Neural progenitor cell (in vitro differentiated cells): ENCODE data around the gene MOGAT3. TPM values are rescaled to one million over a fixed set of nuclear protein-coding genes. Genes with fewer than 3 reads are reported as not detected.

Experiments used
- DNase-seq: peaks from one replicate; pipeline ENCODE4 v3.0.0-alpha.2; 2016; ENCODE audit warnings: low spot score
- H2AFZ ChIP-seq: fragments of 200-600 bp; sonication (generic); replicated peaks from 2 replicates; pipeline ENCODE4 v1.6.1; 2016; ENCODE audit warnings: antibody characterized with exemption
- H3F3A ChIP-seq: fragments of 200-600 bp; sonication (generic); 2 replicates; pipeline ENCODE4 v1.6.1; 2016; ENCODE audit warnings: antibody characterized with exemption, low read depth
- H3K27ac ChIP-seq: fragments of 200-600 bp; sonication (generic); 2 replicates; pipeline ENCODE4 v1.5.1; 2016; ENCODE audit warnings: mild to moderate bottlenecking
- H3K27me3 ChIP-seq: fragments of 200-600 bp; sonication (generic); 2 replicates; pipeline ENCODE4 v1.6.1; 2016; ENCODE audit warnings: mild to moderate bottlenecking, moderate library complexity
- H3K36me3 ChIP-seq: fragments of 200-600 bp; sonication (generic); 2 replicates; pipeline ENCODE4 v1.5.1; 2016
- H3K4me1 ChIP-seq: fragments of 200-600 bp; sonication (generic); 2 replicates; pipeline ENCODE4 v1.6.1; 2016; ENCODE audit warnings: mixed run types
- H3K4me2 ChIP-seq: fragments of 200-600 bp; sonication (generic); 2 replicates; pipeline ENCODE4 v1.6.1; 2016
- H3K4me3 ChIP-seq: fragments of 200-600 bp; sonication (generic); 2 replicates; pipeline ENCODE4 v1.5.1; 2016
- H3K79me2 ChIP-seq: fragments of 200-600 bp; sonication (generic); 2 replicates; pipeline ENCODE4 v1.6.1; 2016; ENCODE audit warnings: low read depth
- H3K9ac ChIP-seq: fragments of 200-600 bp; sonication (generic); 2 replicates; pipeline ENCODE4 v1.6.1; 2016
- H3K9me3 ChIP-seq: fragments of 200-600 bp; sonication (generic); 2 replicates; pipeline ENCODE4 v1.5.1; 2016; ENCODE audit warnings: low read depth
- H4K20me1 ChIP-seq: fragments of 200-600 bp; sonication (generic); 2 replicates; pipeline ENCODE4 v1.6.1; 2016; ENCODE audit warnings: low read depth
- H3K27ac Mint-ChIP-seq: 3 replicates; pipeline ENCODE4 v1.8.0; 2021; ENCODE audit warnings: mixed read lengths
- H3K27me3 Mint-ChIP-seq: 2 replicates; pipeline ENCODE4 v1.8.0; 2022; ENCODE audit warnings: low read depth, mild to moderate bottlenecking, inconsistent platforms, moderate library complexity, mixed read lengths; ENCODE audit not compliant: insufficient read depth
- H3K36me3 Mint-ChIP-seq: 3 replicates; pipeline ENCODE4 v1.8.0; 2021; ENCODE audit warnings: mixed read lengths
- H3K4me1 Mint-ChIP-seq: 3 replicates; pipeline ENCODE4 v1.8.0; 2021; ENCODE audit warnings: mixed read lengths
- H3K4me3 Mint-ChIP-seq: 3 replicates; pipeline ENCODE4 v1.8.0; 2021; ENCODE audit warnings: mild to moderate bottlenecking, moderate library complexity, mixed read lengths
- H3K9me3 Mint-ChIP-seq: 3 replicates; pipeline ENCODE4 v1.8.0; 2020; ENCODE audit warnings: mixed read lengths
- EZH2 ChIP-seq: fragments of 200-600 bp; sonication (generic); IDR thresholded peaks from 2 replicates; pipeline ENCODE4 v1.6.1; 2017; ENCODE audit warnings: antibody characterized with exemption, mild to moderate bottlenecking, moderate library complexity
- EZH2phosphoT487 ChIP-seq: fragments of 200-600 bp; sonication (generic); IDR thresholded peaks from 2 replicates; pipeline ENCODE4 v1.6.1; 2017; ENCODE audit warnings: antibody characterized with exemption
- microRNA-seq: library from miRNA; unstranded; fragments of <30 nt; microRNA quantifications from one replicate; pipeline ENCODE4, GENCODE V29; 2016
- small RNA-seq: library from RNA; depleted of rRNA; stranded (forward); fragments of <200 nt; gene quantifications from one replicate; pipeline ENCODE3, GENCODE V24; 2015
- total RNA-seq: library from RNA; depleted of rRNA; stranded (reverse); fragments of >200 nt; gene quantifications from 2 replicates; pipeline ENCODE4 v1.2.3, GENCODE V29; 2015; ENCODE audit warnings: low replicate concordance
- TF ChIP-seq, protein P1 (sequence below): fragments of 200-600 bp; sonication (generic); IDR thresholded peaks from 2 replicates; pipeline ENCODE4 v1.5.1; 2017; ENCODE audit warnings: antibody characterized with exemption, mild to moderate bottlenecking

The MOGAT3 gene
- total RNA-seq, 1 donor from 2014 or later, result not detected

DNA sequence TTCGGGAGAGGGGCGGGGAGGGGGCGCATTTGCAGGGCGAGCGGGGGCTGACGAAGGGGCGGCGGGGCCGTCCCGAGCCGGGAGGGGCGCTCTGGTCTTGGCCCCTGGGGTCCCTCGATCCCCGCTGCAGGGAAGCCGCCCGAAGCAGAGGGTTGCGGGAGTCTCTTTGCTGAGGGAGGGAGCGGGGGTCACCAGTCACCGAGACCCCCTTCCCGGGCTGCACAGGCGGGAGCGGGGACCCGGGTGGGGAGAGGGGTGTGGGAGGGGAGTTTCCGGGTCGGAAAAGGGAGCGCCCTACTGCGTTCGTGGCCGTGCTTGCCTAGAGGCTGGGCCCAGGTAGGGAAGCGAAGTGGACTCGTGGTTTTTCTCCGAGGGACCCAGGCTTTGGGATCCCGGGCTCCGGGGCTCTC lies 46.1 kb downstream of the MOGAT3 start:
- Mint-ChIP-seq H3K36me3 (peaks cover 11% of the 10 kb centered on the region), H3K4me1 (peaks cover 36% of the 10 kb centered on the region), H3K9me3 (peaks cover 3% of the 10 kb centered on the region), H3K4me3 (peak overlapping the region; percentile 89), H3K27me3 (peaks cover 9% of the 10 kb centered on the region), H3K27ac (no peak overlapping the region)
- Histone ChIP-seq H3K4me2 (peak overlapping the region; percentile 85), H3K4me3 (peak overlapping the region; percentile 86), H4K20me1 (no peaks in the 10 kb centered on the region), H3K79me2 (peaks cover 8% of the 10 kb centered on the region), H3K27me3 (no peaks in the 10 kb centered on the region), H3K9me3 (no peaks in the 10 kb centered on the region), H2AFZ (no peak overlapping the region), H3K9ac (no peak overlapping the region), H3F3A (peaks cover 21% of the 10 kb centered on the region), H3K27ac (no peak overlapping the region), H3K36me3 (no peaks in the 10 kb centered on the region), H3K4me1 (peaks cover 7% of the 10 kb centered on the region)
- DNase-seq, result no peak
- no peak for TF ChIP-seq EZH2
- no peak for TF ChIP-seq EZH2phosphoT487
- TF ChIP-seq, protein P1, sequence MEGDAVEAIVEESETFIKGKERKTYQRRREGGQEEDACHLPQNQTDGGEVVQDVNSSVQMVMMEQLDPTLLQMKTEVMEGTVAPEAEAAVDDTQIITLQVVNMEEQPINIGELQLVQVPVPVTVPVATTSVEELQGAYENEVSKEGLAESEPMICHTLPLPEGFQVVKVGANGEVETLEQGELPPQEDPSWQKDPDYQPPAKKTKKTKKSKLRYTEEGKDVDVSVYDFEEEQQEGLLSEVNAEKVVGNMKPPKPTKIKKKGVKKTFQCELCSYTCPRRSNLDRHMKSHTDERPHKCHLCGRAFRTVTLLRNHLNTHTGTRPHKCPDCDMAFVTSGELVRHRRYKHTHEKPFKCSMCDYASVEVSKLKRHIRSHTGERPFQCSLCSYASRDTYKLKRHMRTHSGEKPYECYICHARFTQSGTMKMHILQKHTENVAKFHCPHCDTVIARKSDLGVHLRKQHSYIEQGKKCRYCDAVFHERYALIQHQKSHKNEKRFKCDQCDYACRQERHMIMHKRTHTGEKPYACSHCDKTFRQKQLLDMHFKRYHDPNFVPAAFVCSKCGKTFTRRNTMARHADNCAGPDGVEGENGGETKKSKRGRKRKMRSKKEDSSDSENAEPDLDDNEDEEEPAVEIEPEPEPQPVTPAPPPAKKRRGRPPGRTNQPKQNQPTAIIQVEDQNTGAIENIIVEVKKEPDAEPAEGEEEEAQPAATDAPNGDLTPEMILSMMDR, result no peak

DNA sequence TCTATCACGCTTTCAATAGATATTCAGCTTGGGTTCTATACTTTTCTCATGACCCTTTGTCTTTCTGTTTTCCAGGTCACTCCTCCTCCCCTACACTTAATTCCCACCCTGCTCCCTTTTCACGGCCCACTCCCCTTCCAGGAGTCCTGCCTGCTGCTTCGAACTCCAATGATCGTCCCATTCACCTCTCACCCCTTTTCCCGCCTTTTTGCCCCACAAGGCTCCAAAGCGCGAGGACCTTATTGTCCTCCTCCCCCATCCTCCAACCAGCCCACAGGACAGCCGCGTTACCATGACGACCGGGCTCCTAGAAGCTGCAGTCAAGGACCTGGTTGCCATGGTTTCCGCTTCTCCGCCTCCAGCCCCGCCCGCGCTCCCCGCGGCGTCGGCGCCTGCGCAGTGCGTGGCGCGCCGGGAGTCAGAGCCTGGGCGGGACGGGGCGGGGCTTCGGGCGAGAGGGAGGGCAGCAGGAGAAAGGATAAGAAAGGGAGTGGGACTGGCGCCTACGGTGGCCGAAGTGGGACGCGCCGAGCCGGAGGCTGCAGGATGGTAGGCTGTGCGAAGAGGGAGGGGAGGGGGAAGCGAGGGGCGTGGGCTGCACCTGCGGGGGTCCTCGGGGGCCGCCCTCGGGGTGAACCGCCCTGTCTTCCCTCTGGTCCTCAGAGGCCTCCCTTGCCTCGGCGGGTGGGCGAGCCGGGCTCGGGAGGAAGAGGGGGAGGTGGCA lies 46.7 kb downstream of the MOGAT3 start, which contains the start of gene AP1S1:
TSS of gene AP1S1 (plus strand) at position 508 of the 724 bp plus-strand sequence. CDS start at position 547, 39 bp downstream.
- peak within 1 kb of the TSS; percentile 85 for H3K4me2 ChIP-seq
- Mint-ChIP-seq H3K36me3 (peaks cover 9% of the 10 kb centered on the region), H3K27ac (peak within 1 kb of the TSS; percentile 96), H3K4me3 (peak within 1 kb of the TSS; percentile 89), H3K4me1 (peaks cover 40% of the 10 kb centered on the region), H3K9me3 (peaks cover 3% of the 10 kb centered on the region), H3K27me3 (peaks cover 9% of the 10 kb centered on the region)
- TF ChIP-seq EZH2phosphoT487, result no peak
- TF ChIP-seq, protein P1, result no peak
- no peak for TF ChIP-seq EZH2
- H3K9ac ChIP-seq, result no peak within 1 kb of the TSS
- no peaks in the 10 kb centered on the region for H3K9me3 ChIP-seq
- H3K27me3 ChIP-seq, result no peaks in the 10 kb centered on the region
- H3K36me3 ChIP-seq, result no peaks in the 10 kb centered on the region
- peaks cover 21% of the 10 kb centered on the region for H3F3A ChIP-seq
- H3K4me1 ChIP-seq, result peaks cover 7% of the 10 kb centered on the region
- H3K79me2 ChIP-seq, result peaks cover 8% of the 10 kb centered on the region
- peak within 1 kb of the TSS; percentile 86 for H3K4me3 ChIP-seq
- DNase-seq, result peak; percentile 100
- H3K27ac ChIP-seq, result no peak within 1 kb of the TSS
- no peak within 1 kb of the TSS for H2AFZ ChIP-seq
- no peaks in the 10 kb centered on the region for H4K20me1 ChIP-seq

DNA sequence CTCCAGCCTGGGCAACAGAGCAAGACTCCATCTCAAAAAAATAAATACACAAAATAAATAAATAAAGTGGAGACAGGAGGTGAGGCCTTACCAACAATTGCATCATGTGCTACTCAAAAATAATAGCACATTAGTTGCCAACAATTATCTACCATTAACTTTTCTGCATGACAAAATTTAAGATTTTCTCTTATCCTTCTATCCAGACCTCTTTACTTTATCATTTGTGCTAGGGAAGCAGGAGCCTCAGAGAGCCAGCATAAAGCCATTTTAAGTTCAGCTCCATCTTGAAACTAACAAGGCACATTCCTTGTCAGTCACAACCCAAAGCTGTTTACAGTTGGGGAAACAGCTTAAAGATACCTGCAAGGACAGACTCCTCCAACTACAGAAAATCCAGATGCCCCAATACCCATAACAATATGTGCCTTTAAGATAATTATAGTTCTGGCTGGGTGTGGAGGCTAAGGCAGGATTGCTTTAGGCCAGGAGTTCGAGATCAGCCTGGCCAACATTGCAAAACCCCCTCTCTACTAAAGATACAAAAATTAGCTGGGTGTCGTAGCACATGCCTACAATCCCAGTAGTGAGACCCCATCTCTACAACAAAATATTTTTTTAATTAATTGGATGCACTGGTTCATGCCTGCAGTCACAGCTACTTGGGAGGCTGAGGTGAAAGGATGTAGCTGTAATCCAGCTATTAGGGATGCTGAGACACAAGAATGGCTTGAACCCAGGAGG lies 48.8 kb downstream of the MOGAT3 start:
- peaks cover 7% of the 10 kb centered on the region for H3K27me3 Mint-ChIP-seq
- no peak overlapping the region for H3K27ac Mint-ChIP-seq
- Histone ChIP-seq H2AFZ (no peak overlapping the region), H3K9ac (no peak overlapping the region), H3K9me3 (no peaks in the 10 kb centered on the region), H3K4me2 (no peak overlapping the region), H4K20me1 (no peaks in the 10 kb centered on the region), H3K27me3 (no peaks in the 10 kb centered on the region), H3K36me3 (no peaks in the 10 kb centered on the region), H3K27ac (no peak overlapping the region), H3F3A (peaks cover 21% of the 10 kb centered on the region), H3K79me2 (peaks cover 8% of the 10 kb centered on the region), H3K4me3 (no peak overlapping the region), H3K4me1 (peaks cover 7% of the 10 kb centered on the region)
- no peak for DNase-seq
- H3K36me3 Mint-ChIP-seq, result peaks cover 5% of the 10 kb centered on the region
- H3K9me3 Mint-ChIP-seq, result peaks cover 3% of the 10 kb centered on the region
- TF ChIP-seq EZH2 (no peak), EZH2phosphoT487 (no peak)
- TF ChIP-seq, protein P1, result no peak
- H3K4me3 Mint-ChIP-seq, result no peak overlapping the region
- H3K4me1 Mint-ChIP-seq, result peaks cover 31% of the 10 kb centered on the region

Small RNA genes lying within 50 kb of the gene (microRNA-seq; reads per million reads assigned to microRNA genes)
- not detected for gene MIR4653

Small RNA genes lying within 50 kb of the gene (small RNA-seq; reads per million reads assigned to genes)
- gene MIR4653, result not detected

Other genes starting within 250 kb of the MOGAT3 start
- 4.2 TPM in 1 of 2 replicates, not detected in the other for gene MUC12, start 231.5 kb downstream of the MOGAT3 start, total RNA-seq
- gene MUC17, start 181.0 kb downstream of the MOGAT3 start, total RNA-seq, result under 0.01 TPM in 1 of 2 replicates, not detected in the other
- 1.4 and 2.3 TPM in 2 replicates for gene TRIM56, start 115.6 kb downstream of the MOGAT3 start, total RNA-seq
- 0.03 TPM in 1 of 2 replicates, not detected in the other for gene SERPINE1, start 73.9 kb downstream of the MOGAT3 start, total RNA-seq
- 74.4 and 94.2 TPM in 2 replicates for gene AP1S1, start 46.6 kb downstream of the MOGAT3 start, total RNA-seq
- gene VGF, start 35.5 kb downstream of the MOGAT3 start, total RNA-seq, result 0.65 and 1.6 TPM in 2 replicates
- 0.28 TPM in 1 of 2 replicates, not detected in the other for gene NAT16, start 20.7 kb downstream of the MOGAT3 start, total RNA-seq
- 9.4 and 19.9 TPM in 2 replicates for gene PLOD3, start 16.5 kb upstream of the MOGAT3 start, total RNA-seq
- gene ZNHIT1, start 17.1 kb upstream of the MOGAT3 start, total RNA-seq, result 39.1 and 52.9 TPM in 2 replicates
- gene CLDN15, start 36.8 kb upstream of the MOGAT3 start, total RNA-seq, result 1.2 and 4.6 TPM in 2 replicates
- gene FIS1, start 44.0 kb upstream of the MOGAT3 start, total RNA-seq, result 92.2 and 120 TPM in 2 replicates
- gene IFT22, start 120.8 kb upstream of the MOGAT3 start, total RNA-seq, result 25.5 and 30.1 TPM in 2 replicates
- gene COL26A1, start 161.8 kb upstream of the MOGAT3 start, total RNA-seq, result 26.7 and 80.0 TPM in 2 replicates